ENCODE measurements around the gene TANGO6.

TANGO6 gene

DNA sequence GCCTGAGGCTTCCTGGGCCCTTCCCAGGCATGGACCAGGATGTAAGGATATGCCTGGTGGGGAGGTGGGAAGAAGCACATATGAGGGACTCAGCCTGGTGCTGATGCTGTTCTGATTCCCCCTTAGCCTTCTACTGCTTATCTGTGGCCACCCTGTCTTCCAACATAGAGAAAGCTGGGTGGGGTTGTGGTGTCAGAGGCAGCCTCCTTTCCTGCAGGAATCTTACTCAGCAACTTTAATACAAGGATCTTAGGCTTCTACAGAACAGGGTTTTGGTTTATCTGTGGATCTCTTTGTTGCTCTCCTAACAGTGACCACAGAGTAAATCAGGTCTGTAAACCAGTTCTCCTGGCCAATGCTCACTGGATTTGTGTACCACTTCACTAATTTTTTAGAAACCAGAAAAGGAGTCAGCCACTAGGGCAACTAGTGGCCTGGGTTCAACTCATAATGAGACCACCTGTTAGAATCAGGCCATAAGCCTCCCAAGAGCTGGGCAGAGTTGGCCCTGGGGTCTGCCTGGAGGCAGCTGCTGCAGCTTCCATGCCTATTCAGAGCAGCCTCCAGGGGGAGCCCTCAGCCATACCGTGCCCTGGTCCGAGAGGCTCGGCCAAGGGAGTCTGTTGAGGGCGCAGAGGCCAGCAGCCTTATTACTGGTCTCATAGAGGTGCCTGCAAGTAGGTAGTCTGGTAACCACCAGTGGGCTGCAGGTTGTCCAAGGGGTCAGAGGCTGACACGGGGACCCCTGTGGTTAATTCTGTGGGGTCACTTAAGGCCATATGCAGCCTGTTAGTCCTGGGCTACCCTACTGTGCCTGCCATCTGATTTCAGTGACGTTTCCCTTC, 269.2 kb downstream of the TANGO6 start:
- ChIA-PET CTCF (interaction anchor here (1.0 to 4.8 kb wide), 4 partner anchors 11 to 202 kb away, joined by 3 to 26 read pairs (median 6); no protein-coding TSS in a partner anchor), POLR2A (interaction anchor here (1.5 kb wide), 1 partner anchor 12 kb away, joined by 4 read pairs; no protein-coding TSS in a partner anchor)
- DNase-seq (ENCODE audit: extremely low spot score): peak; percentile 84
- TF ChIP-seq PKNOX1 (IDR thresholded peaks at IDR 0.05): no peak
- no peak for TF ChIP-seq FOXM1 (IDR thresholded peaks at IDR 0.05; ENCODE audit: borderline replicate concordance)
- no peak for TF ChIP-seq CTBP1 (IDR thresholded peaks at IDR 0.05; ENCODE audit: borderline replicate concordance)
- TF ChIP-seq FOXK2 (IDR thresholded peaks at IDR 0.05): no peak
- TF ChIP-seq L3MBTL2 (conservative IDR thresholded peaks at IDR 0.05): no peak

DNA sequence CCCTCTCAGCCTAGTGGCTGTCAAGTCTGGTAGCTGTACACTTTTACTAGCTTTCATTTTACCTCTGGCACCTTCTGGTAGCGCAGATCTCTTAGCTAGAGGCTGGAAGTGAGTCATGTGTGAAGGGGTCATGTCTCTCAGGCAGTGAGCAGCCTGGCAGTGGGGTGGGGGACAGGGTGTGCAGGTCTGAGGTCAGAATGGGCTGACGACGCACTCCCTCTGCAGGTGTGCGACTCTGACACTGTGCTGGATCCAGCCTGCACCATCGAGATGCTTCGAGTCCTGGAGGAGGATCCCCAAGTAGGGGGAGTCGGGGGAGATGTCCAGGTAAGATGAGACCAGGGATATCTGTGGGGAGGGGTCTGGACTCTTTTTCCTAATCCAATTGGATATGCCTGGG, 269.9 kb downstream of the TANGO6 start:
- ChIA-PET CTCF (interaction anchor here (1.5 to 4.8 kb wide), 3 partner anchors 10 to 203 kb away, joined by 6 to 26 read pairs (median 6); no protein-coding TSS in a partner anchor), POLR2A (interaction anchor here (0.7 to 1.5 kb wide), 2 partner anchors 11 to 269 kb away, joined by 3 to 4 read pairs; no protein-coding TSS in a partner anchor)
- DNase-seq (ENCODE audit: extremely low spot score): no peak
- no peak for TF ChIP-seq HDGF (IDR thresholded peaks at IDR 0.05; ENCODE audit: borderline replicate concordance)
- TF ChIP-seq ELF4 (IDR thresholded peaks at IDR 0.05): no peak
- no peak for TF ChIP-seq L3MBTL2 (conservative IDR thresholded peaks at IDR 0.05)
- no peak for TF ChIP-seq TARDBP (IDR thresholded peaks at IDR 0.05)
- no peak for TF ChIP-seq NFRKB (IDR thresholded peaks at IDR 0.05)
- no peak for TF ChIP-seq CTBP1 (IDR thresholded peaks at IDR 0.05; ENCODE audit: borderline replicate concordance)
- TF ChIP-seq PKNOX1 (IDR thresholded peaks at IDR 0.05): no peak
- TF ChIP-seq ARNT (IDR thresholded peaks at IDR 0.05): no peak
- TF ChIP-seq SP1 (IDR thresholded peaks at IDR 0.05): no peak
- TF ChIP-seq FOXM1 (IDR thresholded peaks at IDR 0.05; ENCODE audit: borderline replicate concordance): no peak
- no peak for TF ChIP-seq LEF1 (IDR thresholded peaks at IDR 0.05; ENCODE audit: borderline replicate concordance)
- no peak for TF ChIP-seq FOXK2 (IDR thresholded peaks at IDR 0.05)
- no peak for TF ChIP-seq FOXA1 (IDR thresholded peaks at IDR 0.05)

GRCh38 chr16:69114346-69114975, 271.1 kb downstream of the TANGO6 start:
- TF ChIP-seq PKNOX1 (IDR thresholded peaks at IDR 0.05) (no peak), NFRKB (IDR thresholded peaks at IDR 0.05) (no peak)
- DNase-seq (ENCODE audit: extremely low spot score): no peak
- ChIA-PET CTCF (interaction anchor here (4.8 kb wide), 1 partner anchor 9 kb away, joined by 26 read pairs; no protein-coding TSS in a partner anchor), POLR2A (interaction anchor here (0.6 kb wide), 1 partner anchor 18 kb away, joined by 3 read pairs; no protein-coding TSS in a partner anchor)

DNA sequence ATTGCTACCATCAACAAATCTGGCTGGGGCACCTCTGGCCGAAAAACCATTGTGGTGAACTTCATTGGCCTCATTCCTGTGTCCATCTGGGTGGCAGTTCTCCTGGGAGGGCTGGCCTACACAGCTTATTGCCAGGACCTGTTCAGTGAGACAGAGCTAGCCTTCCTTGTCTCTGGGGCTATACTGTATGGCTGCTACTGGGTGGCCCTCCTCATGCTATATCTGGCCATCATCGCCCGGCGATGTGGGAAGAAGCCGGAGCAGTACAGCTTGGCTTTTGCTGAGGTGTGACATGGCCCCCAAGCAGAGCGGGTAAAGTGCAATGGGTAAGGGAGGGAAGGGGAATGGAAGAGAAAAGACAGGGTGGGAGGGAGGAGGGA, 271.6 kb downstream of the TANGO6 start:
- CTCF ChIA-PET: interaction anchor here (0.6 to 4.8 kb wide), 2 partner anchors 8 to 292 kb away, joined by 7 to 26 read pairs; no protein-coding TSS in a partner anchor
- no peak for DNase-seq (ENCODE audit: extremely low spot score)
- TF ChIP-seq TARDBP (IDR thresholded peaks at IDR 0.05) (no peak), HDGF (IDR thresholded peaks at IDR 0.05; ENCODE audit: borderline replicate concordance) (no peak), FOXK2 (IDR thresholded peaks at IDR 0.05) (no peak), FOXA1 (IDR thresholded peaks at IDR 0.05) (no peak)
- POLR2A ChIA-PET: interaction anchor here (0.6 kb wide), 1 partner anchor 18 kb away, joined by 3 read pairs; no protein-coding TSS in a partner anchor

GRCh38 chr16:69115361-69115760, 272.0 kb downstream of the TANGO6 start:
- TF ChIP-seq FOXM1 (IDR thresholded peaks at IDR 0.05; ENCODE audit: borderline replicate concordance) (no peak), FOXA1 (IDR thresholded peaks at IDR 0.05) (no peak), ZNF384 (IDR thresholded peaks at IDR 0.05) (no peak), HDGF (IDR thresholded peaks at IDR 0.05; ENCODE audit: borderline replicate concordance) (no peak), CTBP1 (IDR thresholded peaks at IDR 0.05; ENCODE audit: borderline replicate concordance) (no peak), SP1 (IDR thresholded peaks at IDR 0.05) (no peak), LEF1 (IDR thresholded peaks at IDR 0.05; ENCODE audit: borderline replicate concordance) (no peak), L3MBTL2 (conservative IDR thresholded peaks at IDR 0.05) (no peak), BHLHE40 (IDR thresholded peaks at IDR 0.05; ENCODE audit: borderline replicate concordance) (no peak), ELF4 (IDR thresholded peaks at IDR 0.05) (no peak)
- no peak for DNase-seq (ENCODE audit: extremely low spot score)
- POLR2A ChIA-PET: interaction anchor here (0.6 kb wide), 1 partner anchor 18 kb away, joined by 3 read pairs; no protein-coding TSS in a partner anchor
- CTCF ChIA-PET: interaction anchor here (0.6 to 4.8 kb wide), 2 partner anchors 8 to 292 kb away, joined by 7 to 26 read pairs; no protein-coding TSS in a partner anchor

DNA sequence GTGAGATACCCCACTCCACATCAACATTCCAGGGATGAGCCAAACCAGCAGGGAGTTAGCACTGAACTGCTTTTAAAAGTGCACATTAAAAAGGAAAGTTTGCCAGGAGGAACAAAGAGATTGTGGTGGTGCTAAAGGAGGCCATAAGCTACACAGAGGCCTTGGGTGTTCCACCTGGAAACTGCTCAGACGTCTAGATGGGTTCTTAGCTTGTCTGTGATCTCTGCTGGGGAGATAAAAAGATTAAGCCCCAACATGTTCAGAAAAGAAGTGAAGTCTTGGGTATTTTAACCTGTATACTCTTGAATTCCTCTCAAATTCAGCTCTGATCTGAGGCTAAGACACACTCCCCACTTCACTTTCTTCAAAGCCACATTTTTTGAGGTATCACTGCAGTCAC, 272.5 kb downstream of the TANGO6 start:
- POLR2A ChIA-PET: no interaction called here
- CTCF ChIA-PET: no interaction called here
- TF ChIP-seq NFRKB (IDR thresholded peaks at IDR 0.05) (no peak), FOXK2 (IDR thresholded peaks at IDR 0.05) (no peak), ZNF384 (IDR thresholded peaks at IDR 0.05) (no peak), SUZ12 (IDR thresholded peaks at IDR 0.05) (no peak), L3MBTL2 (conservative IDR thresholded peaks at IDR 0.05) (no peak)
- DNase-seq (ENCODE audit: extremely low spot score): no peak
